Astrocyte (in vitro differentiated cells and primary cell): Measurements from ENCODE around the gene SYT5. TPM values are rescaled to one million over a fixed set of nuclear protein-coding genes. Genes with fewer than 3 reads are reported as not detected.
A peak's percentile ranks its signal among the peaks of the same experiment; 100 is the strongest.

Experiments used
- DNase-seq: peaks from one replicate; pipeline ENCODE4 v3.0.0-alpha.2; 2010; ENCODE audit warnings: low read depth
- FAIRE-seq: peaks from 2 replicates; lab custom pipeline; 2011; peaks lifted over from hg19 to GRCh38; lab: Jason Lieb, UNC
- H2AFZ ChIP-seq: 2 replicates; pipeline ENCODE4 v1.6.0; 2012; ENCODE audit warnings: low read depth, low read length, inconsistent platforms
- H3K27ac ChIP-seq: 2 replicates; pipeline ENCODE4 v1.5.1; 2011; ENCODE audit warnings: low read depth, low read length, inconsistent platforms
- H3K27me3 ChIP-seq: 2 replicates; pipeline ENCODE4 v1.6.0; 2011; ENCODE audit warnings: low read length, inconsistent platforms; ENCODE audit not compliant: insufficient read depth
- H3K36me3 ChIP-seq: 2 replicates; pipeline ENCODE4 v1.5.1; 2011; ENCODE audit warnings: low read length, inconsistent platforms; ENCODE audit not compliant: insufficient read depth
- H3K4me1 ChIP-seq: 2 replicates; pipeline ENCODE4 v1.5.1; 2011; ENCODE audit warnings: low read length, inconsistent platforms; ENCODE audit not compliant: insufficient read depth
- H3K4me2 ChIP-seq: 2 replicates; pipeline ENCODE4 v1.6.0; 2012; ENCODE audit warnings: low read length, inconsistent platforms
- H3K4me3 ChIP-seq: 2 replicates; pipeline ENCODE4 v1.5.1; 2011; ENCODE audit warnings: low read depth, mild to moderate bottlenecking, low read length, inconsistent platforms; ENCODE audit not compliant: insufficient read depth
- H3K79me2 ChIP-seq: 2 replicates; pipeline ENCODE4 v1.6.0; 2012; ENCODE audit warnings: mild to moderate bottlenecking, low read length, inconsistent platforms; ENCODE audit not compliant: insufficient read depth
- H3K9ac ChIP-seq: 2 replicates; pipeline ENCODE4 v1.6.0; 2012; ENCODE audit warnings: mild to moderate bottlenecking, low read length, inconsistent platforms
- H3K9me3 ChIP-seq: 2 replicates; pipeline ENCODE4 v1.5.1; 2012; ENCODE audit warnings: low read depth, mild to moderate bottlenecking, low read length, inconsistent platforms; ENCODE audit not compliant: insufficient read depth
- H4K20me1 ChIP-seq: 2 replicates; pipeline ENCODE4 v1.6.0; 2012; ENCODE audit warnings: low read length, inconsistent platforms; ENCODE audit not compliant: insufficient read depth
- H3K27ac Mint-ChIP-seq: one replicate; pipeline ENCODE4 v1.8.0; 2021; ENCODE audit warnings: mild to moderate bottlenecking, mixed read lengths; ENCODE audit not compliant: unreplicated experiment
- H3K27me3 Mint-ChIP-seq: one replicate; pipeline ENCODE4 v1.8.0; 2021; ENCODE audit warnings: low read depth, mixed read lengths; ENCODE audit not compliant: unreplicated experiment
- H3K36me3 Mint-ChIP-seq: one replicate; pipeline ENCODE4 v1.8.0; 2021; ENCODE audit warnings: low read depth, mixed read lengths; ENCODE audit not compliant: unreplicated experiment
- H3K4me1 Mint-ChIP-seq: one replicate; pipeline ENCODE4 v1.8.0; 2021; ENCODE audit warnings: low read depth, mixed read lengths; ENCODE audit not compliant: unreplicated experiment
- H3K4me3 Mint-ChIP-seq: one replicate; pipeline ENCODE4 v1.8.0; 2021; ENCODE audit warnings: mild to moderate bottlenecking, moderate library complexity, mixed read lengths; ENCODE audit not compliant: unreplicated experiment
- H3K9me3 Mint-ChIP-seq: one replicate; pipeline ENCODE4 v1.8.0; 2021; ENCODE audit warnings: mild to moderate bottlenecking, mixed read lengths; ENCODE audit not compliant: unreplicated experiment
- CTCF ChIP-seq: IDR thresholded peaks from 2 replicates; pipeline ENCODE4 v1.5.1; 2011; ENCODE audit warnings: low read depth, mild to moderate bottlenecking, inconsistent platforms, low read length, moderate library complexity; ENCODE audit not compliant: insufficient read depth
- EZH2 ChIP-seq: IDR thresholded peaks from 2 replicates; pipeline ENCODE4 v1.6.1; 2012; ENCODE audit warnings: mild to moderate bottlenecking, low read length, inconsistent platforms; ENCODE audit not compliant: insufficient read depth
- total RNA-seq: library from RNA; stranded (reverse); gene quantifications from 2 replicates; pipeline ENCODE4 v1.2.1, GENCODE V29; 2021

Gene SYT5
- total RNA-seq, 1 donor from 2014 or later: 1.1 TPM

GRCh38 chr19:55171440-55171839 lies 8.6 kb downstream of the SYT5 start:
- Histone ChIP-seq H3K9me3 (peaks cover 3% of the 10 kb centered on the region), H3K36me3 (no peaks in the 10 kb centered on the region), H3K4me3 (no peak overlapping the region), H3K79me2 (no peaks in the 10 kb centered on the region), H3K27ac (no peak overlapping the region), H2AFZ (no peak overlapping the region), H3K27me3 (peaks cover 19% of the 10 kb centered on the region), H3K4me1 (peaks cover 18% of the 10 kb centered on the region), H3K4me2 (no peak overlapping the region), H4K20me1 (no peaks in the 10 kb centered on the region), H3K9ac (no peak overlapping the region)
- Mint-ChIP-seq H3K27ac (no peak overlapping the region), H3K4me3 (peak overlapping the region; percentile 4), H3K27me3 (peaks cover 48% of the 10 kb centered on the region), H3K36me3 (no peaks in the 10 kb centered on the region), H3K9me3 (no peaks in the 10 kb centered on the region), H3K4me1 (peaks cover 5% of the 10 kb centered on the region)
- FAIRE-seq (no peak), DNase-seq (no peak)
- no peak for TF ChIP-seq EZH2
- no peak for TF ChIP-seq CTCF

- no peak overlapping the region for H3K4me3 Mint-ChIP-seq
- TF ChIP-seq EZH2 (no peak), CTCF (no peak)
- H3K27me3 Mint-ChIP-seq: peaks cover 39% of the 10 kb centered on the region
- Histone ChIP-seq H3K36me3 (no peaks in the 10 kb centered on the region), H3K4me2 (no peak overlapping the region), H3K27ac (no peak overlapping the region), H3K27me3 (peaks cover 13% of the 10 kb centered on the region), H3K4me3 (no peak overlapping the region), H3K9ac (no peak overlapping the region), H3K79me2 (no peaks in the 10 kb centered on the region), H2AFZ (no peak overlapping the region), H3K9me3 (no peaks in the 10 kb centered on the region), H4K20me1 (no peaks in the 10 kb centered on the region), H3K4me1 (peaks cover 18% of the 10 kb centered on the region)
- no peaks in the 10 kb centered on the region for H3K9me3 Mint-ChIP-seq
- no peak for FAIRE-seq
- H3K4me1 Mint-ChIP-seq: peaks cover 5% of the 10 kb centered on the region
- no peak for DNase-seq
- peaks cover 2% of the 10 kb centered on the region for H3K36me3 Mint-ChIP-seq
- H3K27ac Mint-ChIP-seq: no peak overlapping the region
Observed at GRCh38 chr19:55169136-55169535, 11.0 kb downstream of the SYT5 start.

GRCh38 chr19:55166530-55167268 lies 13.4 kb downstream of the SYT5 start, which contains the start of gene DNAAF3:
Gene DNAAF3 (minus strand): TSS chr19:55166613. CDS start chr19:55166413, 200 bp downstream.
- H3K4me3 Mint-ChIP-seq: peak within 1 kb of the TSS; percentile 98
- peak within 1 kb of the TSS; percentile 59 for H3K4me3 ChIP-seq
- peaks cover 5% of the 10 kb centered on the region for H3K4me1 ChIP-seq
- TF ChIP-seq CTCF (no peak), EZH2 (no peak)
- no peaks in the 10 kb centered on the region for H3K9me3 Mint-ChIP-seq
- H3K9me3 ChIP-seq: no peaks in the 10 kb centered on the region
- no peak within 1 kb of the TSS for H3K27ac ChIP-seq
- peaks cover 36% of the 10 kb centered on the region for H3K27me3 Mint-ChIP-seq
- H3K36me3 ChIP-seq: no peaks in the 10 kb centered on the region
- no peaks in the 10 kb centered on the region for H4K20me1 ChIP-seq
- H2AFZ ChIP-seq: peak within 1 kb of the TSS; percentile 88
- H3K27ac Mint-ChIP-seq: peak within 1 kb of the TSS; percentile 93
- peak within 1 kb of the TSS; percentile 16 for H3K9ac ChIP-seq
- H3K27me3 ChIP-seq: peaks cover 20% of the 10 kb centered on the region
- no peaks in the 10 kb centered on the region for H3K4me1 Mint-ChIP-seq
- DNase-seq: peak; percentile 93
- peak; percentile 23 for FAIRE-seq
- H3K79me2 ChIP-seq: no peaks in the 10 kb centered on the region
- peak within 1 kb of the TSS; percentile 93 for H3K4me2 ChIP-seq
- H3K36me3 Mint-ChIP-seq: peaks cover 2% of the 10 kb centered on the region
